Suppressor macrophage treated with lipopolysaccharide for 4 hours (primary cell): ENCODE results near the gene RANBP17.

Experiments
- DNase-seq: peaks from one replicate; pipeline ENCODE4 v3.0.0-alpha.2; 2020

RANBP17 gene

DNA sequence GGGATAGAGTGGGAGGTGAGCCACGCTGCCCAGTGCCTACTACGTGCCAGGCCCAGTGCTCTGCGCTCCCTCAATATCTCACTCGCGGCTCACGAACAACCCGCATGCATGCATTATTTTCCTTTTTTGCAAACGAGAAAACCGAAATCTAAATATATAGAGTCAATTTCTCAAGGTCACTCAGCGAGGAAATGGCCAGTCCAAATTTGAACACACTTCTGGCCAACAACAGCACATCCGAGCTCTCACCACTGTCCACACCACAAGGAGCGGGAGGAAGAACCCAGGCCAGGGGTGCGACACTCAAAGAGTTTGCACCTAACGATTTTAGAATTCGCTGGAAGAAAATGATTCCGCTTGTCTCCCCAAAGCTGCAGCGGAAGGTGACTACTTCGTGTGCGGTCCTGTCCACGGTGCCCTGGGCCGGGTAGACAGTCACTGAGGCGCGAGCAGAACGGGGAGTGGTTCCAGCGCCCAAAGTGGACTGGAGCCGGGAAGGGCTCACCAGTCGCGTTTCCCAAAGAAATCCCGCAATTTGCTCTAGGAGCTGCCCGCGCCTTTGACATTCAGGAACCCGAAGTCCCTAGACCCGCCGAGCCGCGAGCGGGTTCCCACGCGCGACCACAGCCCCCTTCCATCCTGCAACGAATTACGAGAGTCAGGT lies 446.1 kb downstream of the RANBP17 start:
- no peak for DNase-seq

DNA sequence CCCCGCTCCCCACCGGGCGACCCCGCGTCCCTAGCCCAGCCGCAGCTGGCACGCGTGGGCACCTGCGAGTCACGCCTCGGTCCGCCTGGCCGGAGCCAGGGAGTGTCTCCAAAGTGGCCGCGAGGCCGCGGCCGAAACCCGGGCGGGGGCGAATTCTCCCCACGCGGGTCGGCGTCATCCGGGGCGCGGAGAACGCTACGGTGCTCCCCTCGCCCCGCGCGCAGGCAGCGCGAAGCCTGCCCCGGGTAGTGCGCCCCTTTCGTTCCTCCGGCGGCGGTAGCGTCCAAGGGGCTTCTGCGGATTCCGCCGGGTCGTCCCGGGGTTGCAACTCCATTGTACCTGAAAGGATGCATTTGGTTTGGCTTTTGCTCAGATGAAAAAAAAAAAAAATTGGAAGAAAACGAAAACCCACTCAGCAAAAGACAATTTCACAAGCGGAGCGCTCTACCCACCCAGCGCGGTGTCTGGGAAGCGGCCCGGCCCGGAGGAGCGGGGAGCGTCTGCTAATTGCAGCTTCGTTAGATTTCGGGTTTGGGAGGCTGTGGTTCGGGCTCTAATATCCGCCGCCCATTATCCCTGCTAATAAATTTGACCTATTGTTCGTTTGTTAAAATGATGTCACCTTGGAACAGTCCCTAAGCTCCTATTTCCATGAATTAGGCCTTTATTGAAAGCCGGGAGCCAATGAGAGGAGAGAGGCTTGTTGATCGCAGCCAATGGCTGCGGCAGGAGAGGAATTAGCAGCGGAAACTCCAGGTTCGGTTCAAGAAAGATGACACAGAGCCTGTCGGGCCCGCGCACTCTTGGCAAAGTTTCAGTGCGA lies 446.8 kb downstream of the RANBP17 start, which contains the start of gene TLX3:
Gene TLX3 (plus strand): TSS at position 796 of the 823 bp plus-strand sequence. CDS start 118 bp downstream, outside the sequence.
- no peak for DNase-seq

- no peak for DNase-seq
These were observed 447.7 kb downstream of the RANBP17 start for GRCh38 chr5:171309276-171310211.

- DNase-seq, result no peak
These were observed 448.5 kb downstream of the RANBP17 start for GRCh38 chr5:171310212-171310818.

GRCh38 chr5:171310819-171311321 lies 449.1 kb downstream of the RANBP17 start:
- DNase-seq, result no peak

DNA sequence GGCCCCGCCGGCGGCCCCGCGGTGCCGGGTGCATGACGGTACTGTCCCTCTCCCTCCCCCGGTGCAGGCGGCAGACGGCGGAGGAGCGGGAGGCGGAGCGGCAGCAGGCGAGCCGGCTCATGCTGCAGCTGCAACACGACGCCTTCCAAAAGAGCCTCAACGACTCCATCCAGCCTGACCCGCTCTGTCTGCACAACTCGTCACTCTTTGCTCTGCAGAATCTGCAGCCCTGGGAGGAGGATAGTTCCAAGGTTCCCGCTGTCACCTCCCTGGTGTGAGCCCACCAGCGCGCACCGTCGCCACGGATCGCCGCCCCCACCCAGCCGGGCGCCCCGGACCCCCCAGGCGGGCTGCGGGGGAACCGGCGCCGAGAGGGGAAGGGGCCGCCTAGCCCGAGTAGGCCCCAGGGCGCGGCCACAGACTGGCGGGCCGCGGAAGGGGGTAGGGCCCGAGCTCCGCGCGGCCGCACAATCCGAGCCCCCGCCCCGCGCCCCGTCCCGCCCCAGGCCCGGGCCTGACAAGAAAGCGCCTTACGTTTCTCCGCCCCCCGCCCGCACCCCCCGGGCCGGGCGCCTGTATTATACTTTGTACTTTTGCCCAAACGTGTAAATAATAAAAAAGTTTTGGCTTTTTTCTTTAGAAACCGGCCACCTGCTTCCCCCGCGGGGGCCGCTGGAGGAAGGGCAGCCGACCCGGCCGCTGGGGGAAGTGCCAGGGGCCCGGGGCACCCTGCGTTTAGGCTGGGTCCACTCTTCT lies 449.7 kb downstream of the RANBP17 start:
- no peak for DNase-seq

- DNase-seq, result no peak
These were observed 450.5 kb downstream of the RANBP17 start for GRCh38 chr5:171312129-171312974.

- DNase-seq, result no peak
These were observed 451.8 kb downstream of the RANBP17 start for GRCh38 chr5:171313481-171314206.

- DNase-seq, result no peak
These were observed 453.0 kb downstream of the RANBP17 start for GRCh38 chr5:171314728-171315385.

GRCh38 chr5:171315386-171315891 lies 453.6 kb downstream of the RANBP17 start:
- no peak for DNase-seq

- DNase-seq, result no peak
These were observed 454.1 kb downstream of the RANBP17 start for GRCh38 chr5:171315925-171316257.

DNA sequence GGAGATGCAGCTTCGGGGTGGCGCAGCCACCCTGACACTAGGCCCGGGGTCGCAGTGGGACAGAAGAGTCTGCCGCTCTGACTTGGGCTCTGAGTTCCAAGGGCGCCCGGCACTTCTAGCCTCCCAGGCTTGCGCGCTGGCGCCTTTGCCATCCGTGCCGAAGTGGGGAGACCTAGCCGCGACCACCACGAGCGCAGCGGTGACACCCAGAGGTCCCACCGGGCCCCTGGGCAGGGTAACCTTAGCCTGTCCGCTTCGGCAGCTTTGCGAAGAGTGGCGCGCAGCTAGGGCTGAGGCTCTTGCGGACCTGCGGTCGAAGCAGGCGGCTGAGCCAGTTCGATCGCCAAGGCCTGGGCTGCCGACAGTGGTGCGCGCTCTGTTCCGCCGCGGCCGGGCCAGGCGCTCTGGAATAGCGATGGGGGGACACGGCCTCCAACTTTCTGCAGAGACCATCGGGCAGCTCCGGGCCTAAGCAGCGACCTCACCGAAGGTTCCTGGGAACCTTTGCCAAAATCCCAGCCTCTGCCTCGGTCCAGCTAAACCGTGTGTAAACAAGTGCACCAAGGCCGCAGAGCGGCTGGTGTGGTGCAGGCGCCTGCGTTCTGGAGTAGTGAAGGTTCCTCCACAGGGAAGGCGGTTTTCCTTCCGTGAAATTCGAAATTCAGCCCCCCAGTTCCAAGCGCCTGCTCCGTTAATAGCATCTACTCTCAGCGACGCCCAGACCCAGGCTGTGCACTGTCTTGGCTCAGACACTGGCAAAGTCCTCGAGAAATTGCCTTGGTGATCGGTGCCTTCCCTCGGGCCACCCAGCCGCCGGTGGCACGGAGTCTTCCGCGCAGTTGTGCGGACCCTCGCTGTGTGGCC lies 454.7 kb downstream of the RANBP17 start:
- no peak for DNase-seq

GRCh38 chr5:171317230-171317629 lies 455.4 kb downstream of the RANBP17 start:
- no peak for DNase-seq

DNA sequence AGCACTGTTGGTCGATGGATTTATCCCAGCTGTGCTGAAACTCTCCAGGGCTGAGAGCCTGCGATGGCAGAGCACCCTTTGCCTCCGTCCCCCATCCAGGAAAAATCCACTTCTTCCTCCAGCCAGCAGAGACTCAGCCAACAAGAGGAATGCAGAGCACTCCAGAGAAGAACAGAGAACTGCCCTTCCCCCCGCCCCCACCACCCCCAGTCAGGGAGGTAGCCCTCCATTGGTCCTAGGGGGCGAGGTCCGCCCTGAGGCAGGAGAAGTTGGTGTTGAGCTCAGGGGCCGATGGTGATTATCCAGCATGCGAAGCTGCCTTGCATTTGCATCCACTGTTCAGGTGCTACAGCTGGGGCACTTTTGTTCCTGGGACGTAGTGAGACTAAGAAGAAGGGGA lies 456.2 kb downstream of the RANBP17 start:
- no peak for DNase-seq

DNA sequence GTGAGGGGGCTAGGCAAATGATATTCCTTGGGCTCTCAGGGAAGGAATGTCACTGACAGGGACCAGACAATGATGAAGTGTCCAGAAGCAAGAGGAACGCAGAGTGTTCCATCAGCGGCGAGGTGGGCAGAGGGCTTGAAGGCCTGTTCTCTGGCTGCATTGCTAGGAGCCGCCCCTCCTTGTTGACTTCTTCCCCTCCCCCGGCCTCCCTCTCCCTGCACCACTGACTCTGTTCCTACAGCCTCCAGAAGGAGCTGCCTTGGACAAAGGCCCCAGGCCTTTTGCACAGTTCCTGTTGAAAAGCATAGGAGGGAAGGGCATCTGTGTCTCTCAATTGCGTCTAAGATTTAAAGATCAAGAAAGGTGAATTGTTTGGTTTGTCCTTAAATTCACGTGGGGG lies 459.6 kb downstream of the RANBP17 start:
- DNase-seq, result no peak

- DNase-seq, result no peak
These were observed 460.7 kb downstream of the RANBP17 start for GRCh38 chr5:171322527-171322926.

GRCh38 chr5:171323007-171323406 lies 461.2 kb downstream of the RANBP17 start:
- DNase-seq, result no peak
